GM23248 (cell line): ENCODE measurements around the gene ITGB3BP. TPM values are rescaled to one million over a fixed set of nuclear protein-coding genes. Genes with fewer than 3 reads are reported as not detected.

Experiments
- DNase-seq: peaks from one replicate; pipeline ENCODE4 v3.0.0-alpha.2; 2015
- H2AFZ ChIP-seq: fragments of 200-600 bp; sonication (generic); 2 replicates; pipeline ENCODE4 v1.6.1; 2016; ENCODE audit warnings: antibody characterized with exemption
- H3F3A ChIP-seq: fragments of 200-600 bp; sonication (generic); 2 replicates; pipeline ENCODE4 v1.6.1; 2016; ENCODE audit warnings: mild to moderate bottlenecking, antibody characterized with exemption, mixed run types; ENCODE audit not compliant: insufficient read depth
- H3K27ac ChIP-seq: fragments of 200-600 bp; sonication (generic); 2 replicates; pipeline ENCODE4 v1.5.1; 2016; ENCODE audit warnings: mild to moderate bottlenecking
- H3K27me3 ChIP-seq: fragments of 200-600 bp; sonication (generic); replicated peaks from 2 replicates; pipeline ENCODE4 v1.6.1; 2016; ENCODE audit warnings: mild to moderate bottlenecking; ENCODE audit not compliant: insufficient read depth
- H3K36me3 ChIP-seq: fragments of 200-600 bp; sonication (generic); 2 replicates; pipeline ENCODE4 v1.6.1; 2016; ENCODE audit warnings: low read depth, mild to moderate bottlenecking
- H3K4me1 ChIP-seq: fragments of 200-600 bp; sonication (generic); 2 replicates; pipeline ENCODE4 v1.6.1; 2016; ENCODE audit warnings: mild to moderate bottlenecking; ENCODE audit not compliant: insufficient read depth
- H3K4me2 ChIP-seq: fragments of 200-600 bp; sonication (generic); one replicate; pipeline ENCODE4 v1.6.1; 2016; ENCODE audit warnings: mild to moderate bottlenecking; ENCODE audit not compliant: unreplicated experiment
- H3K4me3 ChIP-seq: fragments of 200-600 bp; sonication (generic); 2 replicates; pipeline ENCODE4 v1.5.1; 2016; ENCODE audit warnings: mild to moderate bottlenecking
- H3K79me2 ChIP-seq: fragments of 200-600 bp; sonication (generic); 2 replicates; pipeline ENCODE4 v1.6.1; 2016; ENCODE audit warnings: mild to moderate bottlenecking; ENCODE audit not compliant: insufficient read depth
- H3K9ac ChIP-seq: fragments of 200-600 bp; sonication (generic); 2 replicates; pipeline ENCODE4 v1.6.1; 2016; ENCODE audit warnings: mild to moderate bottlenecking
- H3K9me2 ChIP-seq: fragments of 200-600 bp; sonication (generic); 2 replicates; pipeline ENCODE4 v1.6.1; 2016; ENCODE audit warnings: mixed run types, mild to moderate bottlenecking, moderate library complexity; ENCODE audit not compliant: insufficient read depth
- H3K9me3 ChIP-seq: fragments of 200-600 bp; sonication (generic); one replicate; pipeline ENCODE4 v1.6.1; 2017; ENCODE audit warnings: low read depth
- H4K20me1 ChIP-seq: fragments of 200-600 bp; sonication (generic); 2 replicates; pipeline ENCODE4 v1.6.0; 2016; ENCODE audit not compliant: insufficient read depth
- EZH2 ChIP-seq: fragments of 200-600 bp; sonication (generic); IDR thresholded peaks from 2 replicates; pipeline ENCODE4 v1.6.1; 2018; ENCODE audit warnings: antibody characterized with exemption, mild to moderate bottlenecking; ENCODE audit not compliant: insufficient read depth, poor library complexity, severe bottlenecking
- EZH2phosphoT487 ChIP-seq: fragments of 200-600 bp; sonication (generic); IDR thresholded peaks from 2 replicates; pipeline ENCODE4 v1.6.1; 2018; ENCODE audit warnings: antibody characterized with exemption, moderate library complexity, mild to moderate bottlenecking, low read depth; ENCODE audit not compliant: insufficient read depth
- WGBS, 2 experiments: methylation state at CpG; one replicate each; pipeline ENCODE4 v1.1.6; 2015 to 2017; ENCODE audit warnings: low lambda C conversion rate in 2 of 2, low coverage in 1 of 2; ENCODE audit errors: missing lambda C conversion rate in 2 of 2; 5-methylcytosine and 5-hydroxymethylcytosine counted together
- in situ Hi-C: fragments of 300-500 bp; cut with MboI; formaldehyde crosslinking; loops from 2 replicates; pipeline ENCODE4 v1.15.0; 2020
- polyA plus RNA-seq: library from polyadenylated mRNA; unstranded; fragments of >200 nt; fragmentation: Nextera tagmentation; extraction: Ambion mirVana; gene quantifications from 2 replicates; pipeline ENCODE4 v1.2.1, GENCODE V29; 2016
- total RNA-seq: library from RNA; depleted of rRNA; stranded (reverse); fragments of >200 nt; shearing (Covaris generic); gene quantifications from 2 replicates; pipeline ENCODE4 v1.2.3, GENCODE V29; 2014

The ITGB3BP gene
- total and polyA plus RNA-seq, 2 experiments from 2014 or later = 10.3 to 26.1 TPM

GRCh38 chr1:63523738-63524137 is 713 bp upstream of the ITGB3BP start:
- Histone ChIP-seq H3K36me3 (no peaks in the 10 kb centered on the region), H3K4me1 (peaks cover 13% of the 10 kb centered on the region), H3K27ac (peak overlapping the region; percentile 97), H3K27me3 (no peaks in the 10 kb centered on the region), H3K9me2 (no peaks in the 10 kb centered on the region), H3K9me3 (no peaks in the 10 kb centered on the region), H3K9ac (peak overlapping the region; percentile 93), H2AFZ (peak overlapping the region; percentile 99), H3F3A (peaks cover 17% of the 10 kb centered on the region), H4K20me1 (no peaks in the 10 kb centered on the region), H3K79me2 (peaks cover 57% of the 10 kb centered on the region), H3K4me3 (peak overlapping the region; percentile 97), H3K4me2 (peak overlapping the region; percentile 89)
- peak; percentile 54 for DNase-seq
- 0 to 3% methylated on average over 11 of the region's 11 CpGs for WGBS, 2 experiments
- in situ Hi-C loops = no loop called here
- TF ChIP-seq EZH2phosphoT487 = no peak

- Histone ChIP-seq H3K79me2 (peaks cover 29% of the 10 kb centered on the region), H3K27me3 (no peaks in the 10 kb centered on the region), H3K9me2 (no peaks in the 10 kb centered on the region), H3K36me3 (no peaks in the 10 kb centered on the region), H3F3A (no peaks in the 10 kb centered on the region), H3K4me1 (no peaks in the 10 kb centered on the region), H2AFZ (no peak overlapping the region), H3K27ac (no peak overlapping the region), H3K9ac (no peak overlapping the region), H3K9me3 (no peaks in the 10 kb centered on the region), H3K4me3 (no peak overlapping the region), H3K4me2 (no peak overlapping the region), H4K20me1 (no peaks in the 10 kb centered on the region)
- DNase-seq = no peak
- in situ Hi-C loops = no loop called here
- no peak for TF ChIP-seq EZH2phosphoT487
- no peak for TF ChIP-seq EZH2
- 80 to 84% methylated on average over 2 of the region's 2 CpGs for WGBS, 2 experiments
These were observed 6.4 kb downstream of the ITGB3BP start for GRCh38 chr1:63516629-63517028.

GRCh38 chr1:63512584-63512983 is 10.4 kb downstream of the ITGB3BP start:
- Histone ChIP-seq H3K9ac (no peak overlapping the region), H3K4me2 (no peak overlapping the region), H3K27ac (no peak overlapping the region), H3K9me2 (no peaks in the 10 kb centered on the region), H3K36me3 (peaks cover 4% of the 10 kb centered on the region; the same call in 1 of the 2 replicates), H3K79me2 (no peaks in the 10 kb centered on the region), H3F3A (no peaks in the 10 kb centered on the region), H3K27me3 (no peaks in the 10 kb centered on the region), H3K9me3 (no peaks in the 10 kb centered on the region), H4K20me1 (no peaks in the 10 kb centered on the region), H3K4me3 (no peak overlapping the region), H3K4me1 (no peaks in the 10 kb centered on the region), H2AFZ (no peak overlapping the region)
- DNase-seq = no peak
- in situ Hi-C loops = no loop called here
- TF ChIP-seq EZH2phosphoT487 (no peak), EZH2 (no peak)

- Histone ChIP-seq H3K27me3 (no peaks in the 10 kb centered on the region), H3K9me3 (no peaks in the 10 kb centered on the region), H3K4me2 (no peak overlapping the region), H3K36me3 (peaks cover 7% of the 10 kb centered on the region; the same call in 1 of the 2 replicates), H3K4me1 (no peaks in the 10 kb centered on the region), H4K20me1 (no peaks in the 10 kb centered on the region), H3K9ac (no peak overlapping the region), H3K9me2 (no peaks in the 10 kb centered on the region), H3K79me2 (no peaks in the 10 kb centered on the region), H3F3A (no peaks in the 10 kb centered on the region), H3K4me3 (no peak overlapping the region), H3K27ac (no peak overlapping the region), H2AFZ (no peak overlapping the region)
- TF ChIP-seq EZH2phosphoT487 = no peak
- TF ChIP-seq EZH2 = no peak
- in situ Hi-C loops = no loop called here
- 86 to 87% methylated on average over 10 of the region's 10 CpGs for whole genome bisulfite sequencing, 2 experiments
- no peak for DNase-seq
These were observed 13.3 kb downstream of the ITGB3BP start for GRCh38 chr1:63509718-63510117.

GRCh38 chr1:63506782-63507181 is 16.2 kb downstream of the ITGB3BP start:
- H3K27ac ChIP-seq = no peak overlapping the region
- H3K9ac ChIP-seq = no peak overlapping the region
- no peak overlapping the region for H3K4me3 ChIP-seq
- H3K27me3 ChIP-seq = no peaks in the 10 kb centered on the region
- H3K79me2 ChIP-seq = no peaks in the 10 kb centered on the region
- H3K9me2 ChIP-seq = no peaks in the 10 kb centered on the region
- H3F3A ChIP-seq = no peaks in the 10 kb centered on the region
- no peaks in the 10 kb centered on the region for H3K4me1 ChIP-seq
- no peak overlapping the region for H3K4me2 ChIP-seq
- no peaks in the 10 kb centered on the region for H3K9me3 ChIP-seq
- H3K36me3 ChIP-seq = peaks cover 7% of the 10 kb centered on the region; the same call in 1 of the 2 replicates
- TF ChIP-seq EZH2 = no peak
- no peak for TF ChIP-seq EZH2phosphoT487
- no peaks in the 10 kb centered on the region for H4K20me1 ChIP-seq
- H2AFZ ChIP-seq = no peak overlapping the region
- in situ Hi-C loops = no loop called here
- DNase-seq = no peak
